Endothelial cell of umbilical vein (primary cell): ENCODE data around the gene PRKD1. TPM values are rescaled to one million over a fixed set of nuclear protein-coding genes. Genes with fewer than 3 reads are reported as not detected.

ENCODE experiments used
- BruUV-seq: library from RNA; stranded (reverse); fragments of 400-500 nt; replicated peaks from 2 replicates; lab custom pipeline; 2021; lab: Mats Ljungman, UMichigan
- CTCF ChIA-PET: fragments of 300-600, 350-600 bp; sonication (Branson Sonifier 250); formaldehyde crosslinking; loops from one replicate; lab custom pipeline; 2021; ENCODE audit warnings: antibody characterized with exemption, inconsistent platforms; lab: Charles Lee
- POLR2A ChIA-PET: fragments of 300-600, 350-600 bp; sonication (Branson Sonifier 250); formaldehyde crosslinking; loops from one replicate; lab custom pipeline; 2021; ENCODE audit warnings: antibody characterized with exemption, inconsistent platforms; lab: Charles Lee
- DNase-seq: peaks from one replicate; pipeline ENCODE4 v3.0.0-alpha.2; 2011; ENCODE audit warnings: low read depth, low spot score
- FAIRE-seq: peaks from 2 replicates; lab custom pipeline; 2011; peaks lifted over from hg19 to GRCh38; lab: Jason Lieb, UNC
- H2AFZ ChIP-seq: 2 replicates; pipeline ENCODE4 v1.6.0; 2012; ENCODE audit warnings: low read depth, low read length, control low read depth, inconsistent platforms
- H3K27ac ChIP-seq: 2 replicates; pipeline ENCODE4 v1.5.1; 2011; ENCODE audit warnings: low read depth, mild to moderate bottlenecking, control low read depth, low read length, moderate library complexity; ENCODE audit not compliant: insufficient read depth
- H3K27me3 ChIP-seq, 2 experiments: 2 replicates each; pipeline versions ENCODE4 v1.6.0 to v1.6.1; 2011; ENCODE audit warnings: low read length in 2 of 2, mixed read lengths in 1 of 2; ENCODE audit not compliant: control insufficient read depth in 2 of 2, insufficient read depth in 2 of 2
- H3K36me3 ChIP-seq, 2 experiments: 2 replicates in 1 of 2; 3 replicates in 1 of 2; pipeline ENCODE4 v1.5.1; 2011; ENCODE audit warnings: low read length in 2 of 2, mild to moderate bottlenecking in 1 of 2, moderate library complexity in 1 of 2; ENCODE audit not compliant: control insufficient read depth in 2 of 2, insufficient read depth in 2 of 2; ENCODE audit errors: extremely low read depth in 1 of 2
- H3K4me1 ChIP-seq: 3 replicates; pipeline ENCODE4 v1.5.1; 2011; ENCODE audit warnings: mild to moderate bottlenecking, low read length; ENCODE audit not compliant: control insufficient read depth, insufficient read depth; ENCODE audit errors: extremely low read depth
- H3K4me2 ChIP-seq: 2 replicates; pipeline ENCODE4 v1.6.1; 2011; ENCODE audit warnings: low read length, control low read depth, mixed read lengths; ENCODE audit not compliant: insufficient read depth
- H3K4me3 ChIP-seq, 3 experiments: fragments of 200-600 bp in 1 of 3; sonication (generic), shearing (Covaris generic) in 1 of 3; replicated peaks in 1 of 3; 2 replicates each; pipeline ENCODE4 v1.5.1; 2011 to 2016; ENCODE audit warnings: control low read depth in 3 of 3, low read length in 3 of 3, mild to moderate bottlenecking in 2 of 3, inconsistent platforms in 1 of 3, low read depth in 1 of 3, moderate library complexity in 1 of 3; ENCODE audit not compliant: insufficient read depth in 1 of 3
- H3K79me2 ChIP-seq: 2 replicates; pipeline ENCODE4 v1.6.0; 2012; ENCODE audit warnings: low read length, inconsistent platforms; ENCODE audit not compliant: control insufficient read depth, insufficient read depth
- H3K9ac ChIP-seq: replicated peaks from 2 replicates; pipeline ENCODE3; 2011; ENCODE audit warnings: low read length, control low read depth; ENCODE audit not compliant: insufficient read depth; ENCODE audit errors: extremely low read depth
- H3K9me1 ChIP-seq: replicated peaks from 3 replicates; pipeline ENCODE4 v1.6.0; 2011; ENCODE audit warnings: mild to moderate bottlenecking, low read length; ENCODE audit not compliant: control insufficient read depth, insufficient read depth; ENCODE audit errors: extremely low read depth
- H3K9me3 ChIP-seq: replicated peaks from 2 replicates; pipeline ENCODE4 v1.5.1; 2012; ENCODE audit warnings: low read length, inconsistent platforms; ENCODE audit not compliant: control insufficient read depth, insufficient read depth
- H4K20me1 ChIP-seq: replicated peaks from 2 replicates; pipeline ENCODE3; 2011; ENCODE audit warnings: mild to moderate bottlenecking, low read length; ENCODE audit not compliant: control insufficient read depth, insufficient read depth; ENCODE audit errors: extremely low read depth
- EZH2 ChIP-seq: IDR thresholded peaks from 2 replicates; pipeline ENCODE4 v1.6.1; 2012; ENCODE audit warnings: borderline replicate concordance, low read depth, mild to moderate bottlenecking, moderate library complexity, low read length, inconsistent platforms; ENCODE audit not compliant: severe bottlenecking
- FOS ChIP-seq: IDR thresholded peaks from 2 replicates; pipeline ENCODE4 v1.6.1; 2011; ENCODE audit warnings: mild to moderate bottlenecking, low read length, moderate library complexity, borderline replicate concordance; ENCODE audit not compliant: insufficient read depth
- GATA2 ChIP-seq: IDR thresholded peaks from 2 replicates; pipeline ENCODE4 v1.7.0; 2011; ENCODE audit warnings: low read depth, mild to moderate bottlenecking, moderate library complexity, mixed read lengths, low read length; ENCODE audit not compliant: insufficient read length, insufficient read depth
- JUN ChIP-seq: IDR thresholded peaks from 2 replicates; pipeline ENCODE4 v1.6.1; 2011; ENCODE audit warnings: borderline replicate concordance, low read depth; ENCODE audit not compliant: insufficient read length, insufficient read depth
- MYC ChIP-seq: IDR thresholded peaks from one replicate; pipeline ENCODE4 v1.6.1; 2011; ENCODE audit warnings: mild to moderate bottlenecking, low read depth, low read length
- POLR2A ChIP-seq: IDR thresholded peaks from 2 replicates; pipeline ENCODE4 v1.6.1; 2012; ENCODE audit warnings: low read depth, mild to moderate bottlenecking, control low read depth, low read length
- POLR2AphosphoS5 ChIP-seq: IDR thresholded peaks from 2 replicates; pipeline ENCODE4 v1.6.1; 2012; ENCODE audit warnings: low read depth, mild to moderate bottlenecking, control low read depth, low read length, moderate library complexity; ENCODE audit not compliant: insufficient read depth
- dilution Hi-C: fragments of 300-500 bp; cut with MboI; formaldehyde crosslinking; loops from one replicate; pipeline ENCODE4 v1.15.0; 2019; ENCODE audit warnings: low sequenced_read_pairs; ENCODE audit not compliant: extremely low pct_ligation_motif_present
- intact Hi-C: fragments of 100-400 bp; cut with micrococcal nuclease; formaldehyde crosslinking; loops from one replicate; pipeline ENCODE4 v1.10.0; 2022
- polyA plus RNA-seq, 4 experiments: library from polyadenylated mRNA; depleted of rRNA in 3 of 4; stranded (reverse) in 3 of 4; unstranded in 1 of 4; fragments of >200 nt; gene quantifications; 2 replicates each; pipeline versions ENCODE4 v1.2.1 to v1.2.3, GENCODE V29; 2011 to 2012; ENCODE audit warnings: missing spikeins in 1 of 4
- total RNA-seq: library from RNA; stranded (reverse); gene quantifications from 2 replicates; pipeline ENCODE4 v1.2.3, GENCODE V29; 2021
- TF ChIP-seq, protein P1 (sequence below): IDR thresholded peaks from 2 replicates; pipeline ENCODE4 v1.6.1; 2011; ENCODE audit not compliant: insufficient read depth, insufficient read length
- TF ChIP-seq, protein P2 (sequence below), 2 donors: IDR thresholded peaks; 1 replicate in 1 of 2; 2 replicates in 1 of 2; pipeline ENCODE4 v1.5.1; 2011; ENCODE audit warnings: low read length in 2 of 2, mild to moderate bottlenecking in 2 of 2, moderate library complexity in 2 of 2, control low read depth in 1 of 2, inconsistent platforms in 1 of 2, low read depth in 1 of 2; ENCODE audit not compliant: insufficient read depth in 1 of 2; ENCODE audit errors: extremely low read depth in 1 of 2

PRKD1 gene
- total and polyA plus RNA-seq, 2 donors (not counting 3 experiments of a cell fraction or from before 2014, with no cell fraction given) = 3.9 to 10.9 TPM

DNA sequence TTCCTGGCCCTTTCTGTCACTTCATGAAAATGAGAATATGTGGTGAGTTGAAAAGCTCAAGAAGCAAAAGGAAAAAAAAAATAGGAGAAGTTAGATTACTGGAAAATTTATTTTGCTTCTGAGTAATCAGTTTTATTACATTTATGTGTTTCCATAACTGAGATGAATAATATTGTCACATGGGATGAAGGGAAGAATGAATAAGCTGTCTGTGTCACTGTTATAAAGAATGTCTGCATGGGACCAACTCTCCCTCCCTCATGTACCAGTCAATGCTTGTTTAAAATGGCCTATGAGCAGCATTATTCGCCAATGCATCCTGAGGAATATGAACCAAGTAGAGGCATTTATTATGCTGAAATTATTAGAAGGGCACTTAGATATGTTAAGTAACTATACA is 246.3 kb downstream of the PRKD1 start:
- intact Hi-C loops = no loop called here
- Histone ChIP-seq H3K9me1 (no peaks in the 10 kb centered on the region), H4K20me1 (no peaks in the 10 kb centered on the region), H3K27me3 (no peaks in the 10 kb centered on the region), H3K79me2 (no peaks in the 10 kb centered on the region), H3K4me3 (no peak overlapping the region), H3K9me3 (no peaks in the 10 kb centered on the region), H3K36me3 (no peaks in the 10 kb centered on the region), H2AFZ (no peak overlapping the region), H3K4me1 (no peaks in the 10 kb centered on the region), H3K9ac (no peak overlapping the region), H3K4me2 (no peak overlapping the region), H3K27ac (no peak overlapping the region)
- CTCF ChIA-PET = interaction anchor here (1.1 kb wide), 2 partner anchors 11 to 22 kb away, joined by 3 read pairs; no protein-coding TSS in a partner anchor
- DNase-seq = peak; percentile 1
- TF ChIP-seq MYC = no peak
- TF ChIP-seq POLR2A = no peak
- TF ChIP-seq, protein P1, sequence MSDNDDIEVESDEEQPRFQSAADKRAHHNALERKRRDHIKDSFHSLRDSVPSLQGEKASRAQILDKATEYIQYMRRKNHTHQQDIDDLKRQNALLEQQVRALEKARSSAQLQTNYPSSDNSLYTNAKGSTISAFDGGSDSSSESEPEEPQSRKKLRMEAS = no peak
- TF ChIP-seq POLR2AphosphoS5 = no peak
- no peak for TF ChIP-seq JUN
- dilution Hi-C loops = no loop called here
- no peak for FAIRE-seq
- BruUV-seq = no TSS peak
- POLR2A ChIA-PET = no interaction called here

DNA sequence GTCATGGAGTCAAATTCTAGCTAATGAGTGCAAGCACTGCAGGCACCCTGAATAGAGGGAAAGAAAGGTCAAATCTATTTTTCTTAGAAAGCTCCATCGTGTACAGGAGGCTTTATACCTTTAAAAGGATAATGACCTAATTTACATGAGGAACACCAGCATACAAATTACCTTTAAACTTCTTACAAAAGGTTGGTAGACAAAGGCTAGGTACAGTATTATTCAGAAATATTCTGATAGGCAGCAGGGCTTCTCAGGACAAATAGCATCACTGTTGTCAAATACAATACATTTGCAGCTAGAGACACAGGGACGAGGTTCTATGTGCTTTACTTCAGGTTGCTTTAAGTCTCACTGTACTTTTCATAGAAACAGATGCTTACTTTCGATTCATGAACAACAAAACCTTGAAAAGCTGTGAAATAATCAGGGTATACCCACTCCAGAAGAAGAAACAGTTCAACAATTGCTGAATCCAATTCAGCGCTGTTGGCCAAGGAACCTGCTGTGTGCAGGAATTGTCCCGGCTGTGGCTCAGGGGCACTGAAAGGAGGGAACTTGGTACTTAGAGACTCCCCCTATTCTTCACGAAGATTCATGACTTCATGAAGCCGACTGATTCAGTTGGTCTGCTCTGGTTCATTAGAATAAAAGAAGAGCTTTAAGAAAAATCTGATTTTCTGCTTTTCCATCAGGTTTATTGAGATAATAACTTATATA is 252.9 kb downstream of the PRKD1 start:
- H3K9me3 ChIP-seq = no peaks in the 10 kb centered on the region
- CTCF ChIA-PET = no interaction called here
- H3K79me2 ChIP-seq = no peaks in the 10 kb centered on the region
- H3K4me1 ChIP-seq = no peaks in the 10 kb centered on the region
- no peak overlapping the region for H3K27ac ChIP-seq
- no peaks in the 10 kb centered on the region for H3K9me1 ChIP-seq
- H4K20me1 ChIP-seq = no peaks in the 10 kb centered on the region
- H2AFZ ChIP-seq = no peak overlapping the region
- FAIRE-seq = no peak
- DNase-seq = no peak
- no peaks in the 10 kb centered on the region for H3K36me3 ChIP-seq
- no TSS peak for BruUV-seq
- no peaks in the 10 kb centered on the region for H3K27me3 ChIP-seq
- POLR2A ChIA-PET = no interaction called here
- H3K9ac ChIP-seq = no peak overlapping the region
- no peak overlapping the region for H3K4me2 ChIP-seq
- no peak overlapping the region for H3K4me3 ChIP-seq
- intact Hi-C loops = no loop called here
- TF ChIP-seq FOS (no peak), JUN (no peak), MYC (no peak), POLR2AphosphoS5 (no peak), GATA2 (no peak), EZH2 (no peak)
- TF ChIP-seq, protein P1 = no peak
- TF ChIP-seq, protein P2, sequence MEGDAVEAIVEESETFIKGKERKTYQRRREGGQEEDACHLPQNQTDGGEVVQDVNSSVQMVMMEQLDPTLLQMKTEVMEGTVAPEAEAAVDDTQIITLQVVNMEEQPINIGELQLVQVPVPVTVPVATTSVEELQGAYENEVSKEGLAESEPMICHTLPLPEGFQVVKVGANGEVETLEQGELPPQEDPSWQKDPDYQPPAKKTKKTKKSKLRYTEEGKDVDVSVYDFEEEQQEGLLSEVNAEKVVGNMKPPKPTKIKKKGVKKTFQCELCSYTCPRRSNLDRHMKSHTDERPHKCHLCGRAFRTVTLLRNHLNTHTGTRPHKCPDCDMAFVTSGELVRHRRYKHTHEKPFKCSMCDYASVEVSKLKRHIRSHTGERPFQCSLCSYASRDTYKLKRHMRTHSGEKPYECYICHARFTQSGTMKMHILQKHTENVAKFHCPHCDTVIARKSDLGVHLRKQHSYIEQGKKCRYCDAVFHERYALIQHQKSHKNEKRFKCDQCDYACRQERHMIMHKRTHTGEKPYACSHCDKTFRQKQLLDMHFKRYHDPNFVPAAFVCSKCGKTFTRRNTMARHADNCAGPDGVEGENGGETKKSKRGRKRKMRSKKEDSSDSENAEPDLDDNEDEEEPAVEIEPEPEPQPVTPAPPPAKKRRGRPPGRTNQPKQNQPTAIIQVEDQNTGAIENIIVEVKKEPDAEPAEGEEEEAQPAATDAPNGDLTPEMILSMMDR (IDR thresholded peaks at IDR 0.05; ENCODE audit: extremely low read depth in 1 of 2, insufficient read depth in 1 of 2, low read depth in 1 of 2, low read length in 2 of 2) = no peak
- dilution Hi-C loops = no loop called here
